Hematopoietic multipotent progenitor cell treated with erythropoietin and hydrocortisone succinate and interleukin-3 and kit ligand, for 6 days (in vitro differentiated cells): ENCODE results near the gene FLII.

Experiments used
- DNase-seq: peaks from one replicate; pipeline ENCODE4 v3.0.0-alpha.2; 2015

FLII gene

GRCh38 chr17:18213666-18214270 is 44.8 kb downstream of the FLII start:
- no peak for DNase-seq

GRCh38 chr17:18208092-18208491 is 50.4 kb downstream of the FLII start:
- no peak for DNase-seq

- DNase-seq = no peak
Observed at GRCh38 chr17:18206962-18207361, 51.6 kb downstream of the FLII start.

GRCh38 chr17:18205861-18206260 is 52.7 kb downstream of the FLII start:
- no peak for DNase-seq

GRCh38 chr17:18203308-18203707 is 55.2 kb downstream of the FLII start:
- no peak for DNase-seq

GRCh38 chr17:18201108-18201507 is 57.4 kb downstream of the FLII start:
- DNase-seq = no peak

- DNase-seq = no peak
Observed at GRCh38 chr17:18198530-18198929, 60.0 kb downstream of the FLII start.

- DNase-seq = no peak
Observed at GRCh38 chr17:18197535-18198194, 60.9 kb downstream of the FLII start.

- no peak for DNase-seq
Observed at GRCh38 chr17:18195246-18195645, 63.3 kb downstream of the FLII start.
